AG04450 (cell line): ENCODE results near the gene ZNF17. TPM values are rescaled to one million over a fixed set of nuclear protein-coding genes. Genes with fewer than 3 reads are reported as not detected.

ENCODE experiments used
- CTCF ChIA-PET: fragments of 300-600, 350-600 bp; formaldehyde crosslinking; extraction: SDS; loops from one replicate; lab custom pipeline; 2022; ENCODE audit warnings: antibody characterized with exemption, inconsistent platforms; lab: Charles Lee
- POLR2A ChIA-PET: fragments of 350-600 bp; formaldehyde crosslinking; extraction: SDS; loops from one replicate; lab custom pipeline; 2021; ENCODE audit warnings: antibody characterized with exemption, inconsistent platforms; lab: Yijun Ruan, JAX
- DNase-seq: peaks from one replicate; pipeline ENCODE4 v3.0.0-alpha.2; 2011; ENCODE audit warnings: low read depth, low spot score
- H3K27ac ChIP-seq: one replicate; pipeline ENCODE4 v1.5.1; 2012; ENCODE audit warnings: low read depth, low read length, control low read depth
- H3K27me3 ChIP-seq: one replicate; pipeline ENCODE4 v1.6.0; 2012; ENCODE audit warnings: low read length; ENCODE audit not compliant: control insufficient read depth, insufficient read depth
- H3K4me3 ChIP-seq: 2 replicates; pipeline ENCODE4 v1.5.1; 2011; ENCODE audit warnings: mild to moderate bottlenecking, low read depth, low read length, control low read depth
- H3K9me3 ChIP-seq: 2 replicates; pipeline ENCODE4 v1.5.1; 2012; ENCODE audit warnings: low read length; ENCODE audit not compliant: control insufficient read depth, insufficient read depth
- CTCF ChIP-seq: IDR thresholded peaks from 2 replicates; pipeline ENCODE4 v1.5.1; 2011; ENCODE audit warnings: low read depth, low read length, control low read depth, inconsistent platforms
- polyA plus RNA-seq: library from polyadenylated mRNA; depleted of rRNA; stranded (reverse); fragments of >200 nt; gene quantifications from 2 replicates; pipeline ENCODE4 v1.2.3, GENCODE V29; 2011; rRNA removed
- small RNA-seq: library from RNA; depleted of rRNA; stranded (forward); fragments of <200 nt; gene quantifications from one replicate; pipeline ENCODE3, GENCODE V24; 2012; ENCODE audit warnings: low read depth; ENCODE audit not compliant: insufficient read length

ZNF17 gene
- polyA plus RNA-seq, 1 experiment: 6.4 TPM

GRCh38 chr19:57465680-57466381, 54.9 kb downstream of the ZNF17 start:
- CTCF ChIA-PET: interaction anchor here (0.6 kb wide), 2 partner anchors 996 to 1290 kb away, joined by 4 read pairs; no protein-coding TSS in a partner anchor
- Histone ChIP-seq H3K27ac (no peak overlapping the region), H3K27me3 (no peaks in the 10 kb centered on the region), H3K9me3 (peaks cover 36% of the 10 kb centered on the region), H3K4me3 (no peak overlapping the region)
- peak; percentile 25; the same call in 1 of the 2 replicates for TF ChIP-seq CTCF
- POLR2A ChIA-PET: no interaction called here
- no peak for DNase-seq

DNA sequence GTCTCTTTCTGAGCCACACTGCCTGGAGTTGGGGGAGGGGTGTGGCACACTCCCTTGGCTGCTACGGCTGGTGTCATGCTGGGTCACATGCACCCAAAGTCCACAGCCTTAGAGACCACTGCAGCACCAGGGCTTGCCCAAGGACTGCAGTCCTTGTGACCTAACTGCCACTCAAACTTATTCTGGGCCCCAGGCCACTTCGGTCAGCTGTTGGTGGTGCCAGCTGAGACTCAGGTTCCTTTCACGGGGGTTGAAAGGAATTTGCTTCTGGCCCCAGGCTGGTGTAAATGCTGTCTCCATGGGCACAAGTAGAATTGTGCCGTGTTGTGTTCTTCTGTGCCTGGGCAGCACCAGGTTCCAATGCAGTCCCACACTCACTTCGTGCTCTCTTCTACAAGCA, 55.5 kb downstream of the ZNF17 start:
- POLR2A ChIA-PET: no interaction called here
- no peaks in the 10 kb centered on the region for H3K27me3 ChIP-seq
- H3K4me3 ChIP-seq: no peak overlapping the region
- peaks cover 36% of the 10 kb centered on the region for H3K9me3 ChIP-seq
- no peak for DNase-seq
- no peak overlapping the region for H3K27ac ChIP-seq
- CTCF ChIA-PET: no interaction called here
- no peak for TF ChIP-seq CTCF

Small RNA genes within 50 kb of the gene (small RNA-seq; reads per million reads assigned to genes)
- gene VN1R107P: not detected

Other genes with a start within 250 kb of the ZNF17 start
- gene DUXA, start 243.7 kb upstream of the ZNF17 start, polyA plus RNA-seq: not detected in 2 replicates
- 7.1 and 7.8 TPM in 2 replicates for gene ZNF264, start 219.7 kb upstream of the ZNF17 start, polyA plus RNA-seq
- 0.17 and 0.19 TPM in 2 replicates for gene AURKC, start 180.1 kb upstream of the ZNF17 start, polyA plus RNA-seq
- gene ZNF805, start 170.5 kb upstream of the ZNF17 start, polyA plus RNA-seq: 6.1 and 6.3 TPM in 2 replicates
- gene ZNF460, start 130.7 kb upstream of the ZNF17 start, polyA plus RNA-seq: 11.2 and 13.0 TPM in 2 replicates
- gene ZNF543, start 90.7 kb upstream of the ZNF17 start, polyA plus RNA-seq: 2.6 and 2.7 TPM in 2 replicates
- gene ZNF304, start 59.9 kb upstream of the ZNF17 start, polyA plus RNA-seq: 7.1 and 7.8 TPM in 2 replicates
- 16.5 and 19.6 TPM in 2 replicates for gene TRAPPC2B, start 47.6 kb upstream of the ZNF17 start, polyA plus RNA-seq
- 3.3 and 3.7 TPM in 2 replicates for gene ZNF547, start 47.6 kb upstream of the ZNF17 start, polyA plus RNA-seq
- 12.7 and 14.2 TPM in 2 replicates for gene ZNF548, start 21.3 kb upstream of the ZNF17 start, polyA plus RNA-seq
- 7.4 and 9.7 TPM in 2 replicates for gene ZNF749, start 24.2 kb downstream of the ZNF17 start, polyA plus RNA-seq
- 0.11 and 0.21 TPM in 2 replicates for gene VN1R1, start 46.0 kb downstream of the ZNF17 start, polyA plus RNA-seq
- 6.6 and 6.8 TPM in 2 replicates for gene ZNF772, start 66.4 kb downstream of the ZNF17 start, polyA plus RNA-seq
- gene ZNF419, start 76.6 kb downstream of the ZNF17 start, polyA plus RNA-seq: 8.7 and 11.1 TPM in 2 replicates
- 9.2 and 11.0 TPM in 2 replicates for gene ZNF773, start 88.8 kb downstream of the ZNF17 start, polyA plus RNA-seq
- 5.0 and 5.8 TPM in 2 replicates for gene ZNF549, start 116.2 kb downstream of the ZNF17 start, polyA plus RNA-seq
- 6.8 and 8.2 TPM in 2 replicates for gene ZNF550, start 148.7 kb downstream of the ZNF17 start, polyA plus RNA-seq
- gene ZNF416, start 167.8 kb downstream of the ZNF17 start, polyA plus RNA-seq: 4.4 and 4.8 TPM in 2 replicates
- gene ZIK1, start 173.0 kb downstream of the ZNF17 start, polyA plus RNA-seq: 4.3 and 4.5 TPM in 2 replicates
- 1.3 and 1.5 TPM in 2 replicates for gene ZNF530, start 188.7 kb downstream of the ZNF17 start, polyA plus RNA-seq
- 10.7 and 10.9 TPM in 2 replicates for gene ZNF134, start 203.1 kb downstream of the ZNF17 start, polyA plus RNA-seq
- 12.0 and 14.4 TPM in 2 replicates for gene ZNF211, start 222.0 kb downstream of the ZNF17 start, polyA plus RNA-seq